ENCODE results near the gene PRSS22.

PRSS22 gene

DNA sequence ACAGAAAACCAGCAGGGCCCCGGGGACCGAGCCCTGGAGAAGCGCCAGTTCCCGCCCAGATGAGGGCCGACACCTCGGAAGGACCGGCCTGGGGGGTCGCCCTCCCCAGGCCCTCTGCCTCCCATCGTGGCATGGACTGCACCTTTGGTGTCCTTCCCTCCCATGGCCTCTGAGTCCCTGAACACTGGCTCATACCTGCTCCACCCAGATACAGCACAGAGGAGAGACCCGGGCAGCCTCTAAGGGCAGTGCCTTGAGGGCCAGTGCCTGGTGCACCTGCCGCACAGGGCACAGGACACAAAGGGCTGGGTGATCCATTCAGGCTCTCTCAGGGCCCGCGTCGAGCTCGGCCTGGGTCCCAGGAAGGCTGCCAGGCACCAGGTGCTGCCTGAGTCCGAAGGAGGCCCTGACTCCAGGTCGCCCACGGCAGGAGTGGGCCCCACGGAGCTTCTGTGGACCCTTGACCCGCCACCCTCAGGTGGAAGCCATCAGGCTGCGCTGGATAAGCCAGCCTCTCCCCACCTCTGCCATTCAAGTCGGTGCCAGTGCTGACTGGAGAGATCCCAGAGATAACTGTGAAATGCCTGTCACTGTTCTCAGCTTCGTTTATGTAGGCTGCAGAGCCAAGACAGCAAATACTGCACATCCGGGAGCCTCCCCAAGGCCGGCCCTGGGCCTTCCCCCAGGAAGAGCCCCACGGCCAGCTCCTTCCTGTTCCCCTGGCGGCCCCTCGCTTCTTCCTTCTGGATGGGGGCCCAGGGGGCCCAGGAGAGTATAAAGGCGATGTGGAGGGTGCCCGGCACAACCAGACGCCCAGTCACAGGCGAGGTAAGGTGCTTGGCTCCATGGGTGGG is 28.2 kb downstream of the PRSS22 start, which contains the start of gene ZG16B:
Gene ZG16B, plus strand, starts transcription at position 803 of the 854 bp plus-strand sequence. CDS start 139 bp downstream, outside the sequence.
- no peak for DNase-seq (ENCODE audit: low read depth)

- DNase-seq (ENCODE audit: low read depth): no peak
Measured at GRCh38 chr16:2828876-2829430, 29.0 kb downstream of the PRSS22 start.

GRCh38 chr16:2828521-2828840 is 29.5 kb downstream of the PRSS22 start:
- no peak for DNase-seq (ENCODE audit: low read depth)

DNA sequence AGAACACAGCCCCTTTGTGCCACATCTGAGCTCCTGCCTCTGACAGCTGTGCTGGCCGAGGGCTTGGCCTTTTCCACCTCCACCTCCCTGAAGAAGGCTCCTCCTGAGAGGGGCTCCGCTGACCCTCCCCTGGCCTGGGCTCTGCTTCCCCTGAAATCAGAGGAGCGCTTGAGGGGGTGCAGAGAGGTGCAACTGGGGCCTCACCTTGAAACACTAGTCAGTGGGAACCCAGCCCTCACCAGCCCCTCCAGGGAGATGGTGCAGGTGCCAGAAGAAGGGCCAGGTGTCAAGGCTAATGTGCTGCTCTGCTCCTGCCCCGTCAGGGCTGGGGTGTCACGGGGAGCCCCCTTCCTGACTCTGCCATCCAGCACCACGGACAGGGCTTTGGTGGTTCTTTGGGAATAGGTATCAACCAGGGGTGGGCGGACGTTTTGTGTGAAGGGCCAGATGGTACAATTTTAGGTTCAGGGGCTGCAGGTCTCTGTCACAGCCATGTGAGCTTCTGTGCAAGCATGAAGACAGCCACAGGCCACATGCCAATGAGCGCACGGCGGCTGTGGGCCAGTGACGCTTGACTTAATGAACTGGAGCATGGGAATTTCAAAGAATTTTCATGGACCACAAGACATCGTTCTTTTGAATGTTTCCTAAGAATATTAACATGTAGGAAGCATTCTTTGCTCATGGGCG is 30.0 kb downstream of the PRSS22 start:
- no peak for DNase-seq (ENCODE audit: low read depth)

DNA sequence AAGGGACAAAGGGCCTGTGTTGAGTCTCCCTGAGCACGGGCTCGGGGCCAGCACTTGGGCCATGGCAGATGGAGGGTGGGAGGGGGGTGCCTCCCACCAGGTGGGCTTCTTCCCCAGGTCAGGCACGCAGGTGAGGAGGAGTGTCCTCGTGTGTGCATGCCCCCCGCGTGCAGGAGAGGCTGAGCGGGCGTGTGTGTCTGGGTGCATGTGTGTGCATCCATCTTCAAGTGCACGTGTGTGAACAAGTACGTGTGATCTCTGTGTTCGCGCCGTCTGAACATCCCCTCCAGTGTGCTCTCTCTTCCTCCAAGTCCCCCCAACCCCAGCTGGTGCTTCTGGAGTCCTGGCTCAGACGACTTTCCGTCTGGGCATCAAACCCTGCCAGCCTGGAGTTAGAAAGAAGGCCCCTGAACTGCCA is 30.6 kb downstream of the PRSS22 start:
- no peak for DNase-seq (ENCODE audit: low read depth)

DNA sequence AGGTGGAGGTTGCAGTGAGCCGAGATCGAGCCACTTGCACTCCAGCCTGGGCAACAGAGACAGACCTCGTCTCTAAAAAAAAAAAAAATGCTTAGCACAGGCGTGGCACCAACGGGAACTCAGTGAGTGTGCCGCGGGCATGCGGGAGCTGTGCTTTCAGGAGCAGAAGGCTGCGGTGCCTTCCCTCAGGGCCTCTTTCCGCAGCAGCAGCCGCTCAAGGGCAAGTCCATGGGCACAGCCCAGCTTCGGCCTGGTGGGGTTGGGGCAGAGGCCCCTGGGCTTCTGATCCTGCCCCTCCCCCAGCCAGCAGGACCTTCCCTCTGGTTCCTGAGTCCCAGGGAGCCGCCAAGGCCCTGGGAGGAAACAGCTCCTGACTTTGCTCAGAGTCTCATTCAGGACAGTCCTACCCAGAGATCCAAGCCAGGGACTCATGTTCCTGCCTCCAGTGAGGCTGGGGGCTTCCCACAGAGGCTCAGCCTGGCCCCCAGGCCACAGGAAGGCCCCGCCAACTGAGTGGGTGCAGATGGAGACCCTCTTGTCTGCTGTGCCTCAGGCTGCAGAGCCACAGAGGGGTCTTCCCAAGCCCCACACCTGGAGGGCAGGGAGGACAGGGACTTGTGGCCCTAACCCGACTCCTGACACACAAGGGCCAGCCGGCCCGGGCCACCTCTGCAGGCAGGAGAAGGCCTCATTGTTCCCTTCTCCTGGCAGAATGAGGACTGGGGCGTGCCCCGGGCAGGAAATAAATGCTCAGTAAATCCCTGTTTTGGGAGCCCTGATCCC is 31.2 kb downstream of the PRSS22 start:
- DNase-seq (ENCODE audit: low read depth): no peak

GRCh38 chr16:2825906-2826305 is 32.1 kb downstream of the PRSS22 start:
- no peak for DNase-seq (ENCODE audit: low read depth)

DNA sequence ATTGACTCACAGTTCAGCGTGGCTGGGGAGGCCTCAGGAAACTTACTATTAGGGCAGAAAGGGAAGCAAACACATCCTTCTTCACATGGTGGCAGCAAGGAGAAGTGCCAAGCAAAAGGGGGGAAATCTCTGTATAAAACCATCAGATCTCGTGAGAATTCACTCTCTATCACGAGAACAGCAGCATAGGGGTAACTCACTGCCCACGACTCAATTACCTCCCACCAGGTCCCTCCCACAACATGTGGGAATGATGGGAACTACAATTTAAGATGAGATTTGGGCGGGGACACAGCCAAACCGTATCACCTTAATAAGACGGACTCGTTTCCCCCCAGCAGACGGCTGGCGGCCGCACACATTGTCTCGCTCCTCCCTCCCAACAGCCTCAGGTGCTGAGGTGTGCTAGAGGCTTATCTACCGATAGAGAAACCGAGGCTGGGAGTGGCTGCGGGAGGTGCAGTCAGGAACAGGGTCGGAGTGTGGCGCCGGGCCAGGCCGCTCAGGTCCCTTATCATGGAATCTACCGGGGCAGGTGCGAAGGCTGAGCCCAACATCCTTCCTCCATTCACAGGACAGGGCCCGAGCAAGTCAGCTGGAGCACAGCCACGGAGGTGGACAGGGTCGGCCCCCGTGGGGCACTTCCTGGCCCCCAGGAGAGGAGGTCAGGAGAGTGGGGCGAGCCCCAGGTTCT is 32.8 kb downstream of the PRSS22 start:
- no peak for DNase-seq (ENCODE audit: low read depth)

DNA sequence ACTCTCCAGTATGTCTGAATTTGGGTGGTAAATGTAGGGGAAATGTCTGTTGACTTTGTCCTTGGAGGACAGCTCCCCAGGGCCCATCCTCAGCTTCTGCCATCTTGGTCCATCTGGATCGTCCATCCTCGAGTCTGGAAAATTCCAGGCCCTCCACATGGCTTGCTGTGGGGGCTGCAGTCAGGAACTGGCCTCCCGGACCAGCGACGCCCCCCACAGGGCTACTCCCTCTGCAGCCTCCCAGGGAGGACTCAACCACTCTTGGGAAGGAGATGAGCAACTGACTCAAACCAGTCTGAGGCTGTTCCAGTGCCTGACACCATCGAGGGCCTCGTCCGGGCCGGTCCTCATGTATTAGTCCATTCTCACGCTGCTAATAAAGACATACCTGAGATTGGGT is 33.3 kb downstream of the PRSS22 start:
- no peak for DNase-seq (ENCODE audit: low read depth)

DNA sequence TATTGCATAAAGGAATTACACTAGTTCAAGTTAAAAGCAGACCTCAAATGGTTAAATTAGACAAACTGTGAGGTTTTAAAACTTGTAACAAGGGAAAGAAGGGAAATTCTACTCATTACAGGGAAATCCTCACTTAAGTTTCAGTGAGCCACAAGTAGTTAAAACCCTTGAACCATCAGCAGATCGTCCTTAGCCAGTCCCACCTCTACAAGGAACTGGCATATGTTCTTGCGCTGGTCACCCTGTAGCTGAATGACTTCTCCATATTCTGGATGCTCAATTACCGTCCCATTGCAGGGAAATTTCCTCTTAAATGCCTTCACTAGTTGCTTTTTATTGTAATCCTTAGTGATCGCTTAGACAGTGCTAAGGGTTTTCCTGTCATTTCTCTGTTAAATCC is 35.5 kb downstream of the PRSS22 start:
- DNase-seq (ENCODE audit: low read depth): no peak

- no peak for DNase-seq (ENCODE audit: low read depth)
Measured at GRCh38 chr16:2822158-2822495, 35.8 kb downstream of the PRSS22 start.

DNA sequence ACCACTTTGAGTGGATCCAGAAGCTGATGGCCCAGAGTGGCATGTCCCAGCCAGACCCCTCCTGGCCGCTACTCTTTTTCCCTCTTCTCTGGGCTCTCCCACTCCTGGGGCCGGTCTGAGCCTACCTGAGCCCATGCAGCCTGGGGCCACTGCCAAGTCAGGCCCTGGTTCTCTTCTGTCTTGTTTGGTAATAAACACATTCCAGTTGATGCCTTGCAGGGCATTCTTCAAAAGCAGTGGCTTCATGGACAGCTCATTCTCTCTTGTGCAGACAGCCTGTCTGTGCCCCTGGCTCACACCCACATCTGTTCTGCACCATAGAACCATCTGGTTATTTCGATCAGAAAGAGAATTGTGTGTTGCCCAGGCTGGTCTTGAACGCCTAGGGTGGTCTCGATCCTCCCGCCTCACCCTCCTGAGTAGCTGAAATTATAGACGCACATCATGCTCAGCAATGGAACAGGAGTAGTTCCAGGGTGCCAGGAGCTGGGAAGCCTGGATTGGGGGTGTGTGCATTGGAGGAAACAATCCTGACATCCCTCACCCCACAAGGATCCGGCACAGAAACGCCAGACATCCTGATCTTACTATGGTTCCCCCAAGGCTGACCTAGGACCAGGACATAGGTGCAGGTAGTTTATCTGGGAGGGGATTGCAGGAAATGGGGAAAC is 36.3 kb downstream of the PRSS22 start:
- no peak for DNase-seq (ENCODE audit: low read depth)

DNA sequence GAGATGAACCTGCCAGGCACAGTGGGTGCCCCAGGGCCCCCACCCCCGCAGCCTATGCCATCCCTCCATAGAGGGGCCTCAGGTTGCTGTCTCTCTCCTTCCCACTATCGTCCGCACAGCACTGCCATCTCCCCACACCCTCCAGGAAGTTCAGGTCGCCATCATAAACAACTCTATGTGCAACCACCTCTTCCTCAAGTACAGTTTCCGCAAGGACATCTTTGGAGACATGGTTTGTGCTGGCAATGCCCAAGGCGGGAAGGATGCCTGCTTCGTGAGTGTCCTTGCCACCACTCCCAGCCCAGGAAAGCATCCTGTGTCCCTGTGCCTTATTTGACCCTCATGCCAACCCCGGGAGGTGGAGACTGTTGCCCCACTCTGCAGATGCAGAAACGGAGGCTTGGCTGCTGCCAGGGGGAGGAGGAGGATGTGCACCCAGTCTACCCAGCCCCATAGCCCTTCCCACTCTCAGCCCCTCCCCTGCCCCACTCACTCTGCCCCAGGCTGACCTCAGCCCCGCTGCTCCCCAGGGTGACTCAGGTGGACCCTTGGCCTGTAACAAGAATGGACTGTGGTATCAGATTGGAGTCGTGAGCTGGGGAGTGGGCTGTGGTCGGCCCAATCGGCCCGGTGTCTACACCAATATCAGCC is 37.0 kb downstream of the PRSS22 start:
- no peak for DNase-seq (ENCODE audit: low read depth)

DNA sequence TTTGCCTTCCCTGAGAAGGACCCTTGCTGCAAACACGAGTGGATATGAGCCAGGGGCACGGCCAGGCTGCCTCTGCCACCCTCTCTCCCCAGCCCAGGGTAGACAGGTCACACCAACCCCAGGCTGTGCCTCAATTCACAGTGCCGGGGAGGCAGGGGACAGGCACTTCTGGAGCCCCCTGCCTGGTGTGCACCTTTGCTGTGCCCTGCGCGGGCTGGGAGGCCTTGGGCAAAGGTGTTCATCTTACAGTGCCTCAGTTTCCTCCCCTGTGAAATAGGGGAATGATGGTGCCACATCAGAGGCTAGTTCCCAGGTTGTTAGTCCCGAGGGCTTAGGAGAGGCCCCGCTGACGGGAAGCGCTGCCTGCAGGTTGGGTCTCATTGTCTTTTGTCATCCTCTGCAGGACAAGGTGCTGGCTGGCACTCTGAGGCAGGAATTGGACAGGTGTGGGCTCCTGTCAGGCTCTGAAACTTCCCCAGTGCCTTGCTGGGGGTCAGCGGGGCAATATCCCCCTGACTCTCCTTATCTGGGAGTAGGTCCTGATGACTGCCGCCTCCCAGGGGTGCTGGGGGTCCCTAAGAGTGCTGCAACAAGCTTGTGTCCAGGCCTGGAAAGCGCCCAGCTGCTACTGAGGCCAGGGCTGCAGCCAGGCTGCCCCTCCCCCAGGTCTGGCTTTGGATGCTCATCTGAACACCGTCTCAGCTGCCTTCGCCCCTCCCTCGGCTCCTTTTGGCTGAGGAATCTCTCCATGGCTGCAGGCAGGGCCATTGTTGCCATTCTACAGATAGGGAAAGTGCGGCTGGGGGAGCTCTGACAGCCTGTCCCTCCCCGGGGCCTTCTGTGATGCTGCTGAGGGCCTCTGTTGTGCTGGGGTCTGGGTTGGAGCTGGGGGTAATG is 37.8 kb downstream of the PRSS22 start:
- no peak for DNase-seq (ENCODE audit: low read depth)

DNA sequence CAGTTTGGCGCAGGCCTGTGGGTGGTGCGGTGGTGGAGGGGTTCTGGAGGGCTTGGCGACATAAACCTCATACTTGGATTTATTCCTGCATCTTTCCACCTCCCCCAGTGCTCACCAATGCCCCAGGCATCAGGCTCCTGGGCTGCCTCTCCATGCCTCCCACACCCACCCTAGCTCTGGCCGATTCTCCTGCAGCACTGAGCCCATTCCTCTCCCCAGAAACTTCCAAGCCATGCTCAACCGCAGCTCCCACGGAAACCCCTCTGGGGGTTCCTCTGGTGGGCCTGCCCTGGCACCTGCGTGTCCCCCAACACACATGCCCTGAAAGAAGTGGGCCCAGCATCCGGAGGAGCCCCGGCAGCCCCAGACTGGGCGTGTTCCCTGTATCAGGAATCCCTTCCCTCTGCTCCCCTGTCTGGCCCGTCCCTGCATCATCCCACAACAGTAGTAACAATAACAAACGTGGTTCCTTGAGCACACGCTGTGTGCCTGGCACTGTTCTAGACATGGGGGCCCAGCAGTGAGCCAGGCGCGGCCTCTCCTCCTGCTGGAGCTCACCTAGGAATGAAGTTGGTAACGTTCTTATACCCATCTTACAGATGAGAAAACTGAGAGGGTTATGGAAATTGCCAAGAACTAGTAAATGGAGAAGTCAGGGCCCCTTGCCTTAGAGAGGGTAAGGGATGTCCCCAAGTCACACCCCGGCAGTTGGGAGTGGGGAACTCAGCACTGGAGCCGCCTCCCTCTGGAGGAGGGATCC is 38.6 kb downstream of the PRSS22 start:
- no peak for DNase-seq (ENCODE audit: low read depth)

- DNase-seq (ENCODE audit: low read depth): no peak
Measured at GRCh38 chr16:2818272-2818876, 39.6 kb downstream of the PRSS22 start.

GRCh38 chr16:2817340-2818271 is 40.4 kb downstream of the PRSS22 start:
- DNase-seq (ENCODE audit: low read depth): no peak

Data from stimulated activated CD8-positive, alpha-beta memory T cell treated with anti-CD3 and anti-CD28 coated beads, Interleukin-15, amount 100 ng/mL, for 24 hours (primary cell).